Smooth muscle cell (in vitro differentiated cells): ENCODE results near the gene NUDT5. TPM values are rescaled to one million over a fixed set of nuclear protein-coding genes. Genes with fewer than 3 reads are reported as not detected.

Source experiments
- DNase-seq: peaks from one replicate; lab custom pipeline; 2025; ENCODE audit not compliant: unreplicated experiment; lab: John Stamatoyannopoulos, UW
- H2AFZ ChIP-seq: fragments of 200-600 bp; sonication (generic); 2 replicates; pipeline ENCODE4 v1.6.0; 2016; ENCODE audit warnings: antibody characterized with exemption, low read depth, mild to moderate bottlenecking
- H3F3A ChIP-seq: fragments of 200-600 bp; sonication (generic); 2 replicates; pipeline ENCODE4 v1.6.0; 2017; ENCODE audit warnings: antibody characterized with exemption, low read depth
- H3K27ac ChIP-seq: fragments of 200-600 bp; sonication (generic); 2 replicates; pipeline ENCODE4 v1.5.1; 2016; ENCODE audit warnings: low read depth, mild to moderate bottlenecking
- H3K27me3 ChIP-seq: fragments of 200-600 bp; sonication (generic); 2 replicates; pipeline ENCODE4 v1.6.1; 2016; ENCODE audit warnings: low read depth, mild to moderate bottlenecking
- H3K36me3 ChIP-seq: fragments of 200-600 bp; sonication (generic); 2 replicates; pipeline ENCODE4 v1.5.1; 2016; ENCODE audit warnings: low read depth
- H3K4me1 ChIP-seq: fragments of 200-600 bp; sonication (generic); 2 replicates; pipeline ENCODE4 v1.5.1; 2016; ENCODE audit warnings: low read depth
- H3K4me2 ChIP-seq: fragments of 200-600 bp; sonication (generic); 2 replicates; pipeline ENCODE4 v1.6.0; 2016; ENCODE audit warnings: mild to moderate bottlenecking
- H3K4me3 ChIP-seq: fragments of 200-600 bp; sonication (generic); 2 replicates; pipeline ENCODE4 v1.5.1; 2016; ENCODE audit warnings: mild to moderate bottlenecking
- H3K79me2 ChIP-seq: fragments of 200-600 bp; sonication (generic); 2 replicates; pipeline ENCODE4 v1.6.0; 2016; ENCODE audit warnings: low read depth, mild to moderate bottlenecking
- H3K9ac ChIP-seq: fragments of 200-600 bp; sonication (generic); 2 replicates; pipeline ENCODE4 v1.6.0; 2016; ENCODE audit warnings: low read depth
- H3K9me3 ChIP-seq: fragments of 200-600 bp; sonication (generic); replicated peaks from 2 replicates; pipeline ENCODE4 v1.5.1; 2016; ENCODE audit warnings: low read depth
- H4K20me1 ChIP-seq: fragments of 200-600 bp; sonication (generic); 2 replicates; pipeline ENCODE4 v1.6.0; 2016; ENCODE audit warnings: low read depth
- WGBS: methylation state at CpG from one replicate; pipeline ENCODE4 v1.1.7; 2016; ENCODE audit warnings: low lambda C conversion rate; 5-methylcytosine and 5-hydroxymethylcytosine counted together
- polyA plus RNA-seq: library from polyadenylated mRNA; unstranded; fragments of >200 nt; fragmentation: Nextera tagmentation; extraction: Ambion mirVana; gene quantifications from 2 replicates; pipeline ENCODE4 v1.2.1, GENCODE V29; 2016
- total RNA-seq: library from RNA; depleted of rRNA; stranded (reverse); fragments of >200 nt; gene quantifications from 2 replicates; pipeline ENCODE4 v1.2.3, GENCODE V29; 2014
- TF ChIP-seq, protein P1 (sequence below): fragments of 200-600 bp; sonication (generic); IDR thresholded peaks from 2 replicates; pipeline ENCODE4 v1.5.1; 2017; ENCODE audit warnings: borderline replicate concordance, mild to moderate bottlenecking, antibody characterized with exemption; ENCODE audit not compliant: insufficient read depth, poor library complexity, severe bottlenecking

NUDT5 gene
- total and polyA plus RNA-seq, 2 experiments from 2014 or later, result 64.8 to 89.6 TPM

DNA sequence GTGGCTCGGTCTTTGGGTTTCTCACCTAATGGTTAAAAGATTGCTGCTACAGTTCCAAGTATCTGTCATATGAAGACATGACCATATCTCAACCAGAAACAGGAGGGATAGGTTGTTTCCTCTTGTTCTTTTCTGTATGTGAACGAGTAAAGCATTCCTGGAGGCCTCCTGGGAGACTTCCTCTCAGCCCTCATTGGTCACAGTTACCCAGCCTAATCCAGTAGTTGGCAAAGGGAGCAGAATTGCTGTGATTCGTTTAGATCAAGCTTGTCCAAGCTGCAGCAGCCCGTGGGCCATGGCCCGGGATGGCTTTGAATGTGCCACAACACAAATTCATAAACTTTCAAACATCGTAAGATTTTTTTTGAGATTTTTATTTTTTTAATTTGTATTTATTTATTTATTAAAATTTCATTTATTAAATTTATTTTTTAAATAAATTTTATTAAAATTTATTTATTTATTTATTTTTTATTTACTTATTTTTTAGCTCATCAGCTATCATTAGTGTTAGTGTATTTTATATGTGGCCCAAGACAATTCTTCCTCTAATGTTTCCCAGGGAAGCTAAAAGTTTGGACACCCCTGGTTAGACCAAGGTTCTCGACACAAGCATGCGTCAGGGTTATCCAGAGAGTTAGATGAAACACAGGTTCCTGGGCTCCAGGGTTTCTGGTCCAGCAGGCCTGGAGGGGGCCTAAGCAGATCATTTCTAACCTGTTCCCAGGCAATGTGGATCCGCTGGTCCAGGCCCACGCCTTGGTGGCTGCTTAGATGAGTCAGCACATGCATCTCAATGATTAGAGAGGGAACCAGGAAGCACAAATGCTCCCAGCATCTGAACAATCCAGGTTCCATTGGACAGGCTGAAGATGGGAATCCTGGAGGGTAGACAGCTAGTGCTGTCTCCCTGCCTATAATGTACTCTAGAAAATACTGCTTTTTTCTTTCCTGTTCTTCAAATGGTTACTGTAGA lies 25.9 kb upstream of the NUDT5 start:
- 92% methylated on average over 10 of the region's 10 CpGs for WGBS
- Histone ChIP-seq H3K4me2 (no peak overlapping the region), H3F3A (no peaks in the 10 kb centered on the region), H2AFZ (no peak overlapping the region), H3K27ac (peak overlapping the region; percentile 91), H3K9ac (no peak overlapping the region), H3K4me1 (no peaks in the 10 kb centered on the region), H3K79me2 (peaks cover 5% of the 10 kb centered on the region), H3K4me3 (no peak overlapping the region), H3K27me3 (no peaks in the 10 kb centered on the region), H3K36me3 (peaks cover 9% of the 10 kb centered on the region), H4K20me1 (no peaks in the 10 kb centered on the region), H3K9me3 (no peaks in the 10 kb centered on the region)
- TF ChIP-seq, protein P1, sequence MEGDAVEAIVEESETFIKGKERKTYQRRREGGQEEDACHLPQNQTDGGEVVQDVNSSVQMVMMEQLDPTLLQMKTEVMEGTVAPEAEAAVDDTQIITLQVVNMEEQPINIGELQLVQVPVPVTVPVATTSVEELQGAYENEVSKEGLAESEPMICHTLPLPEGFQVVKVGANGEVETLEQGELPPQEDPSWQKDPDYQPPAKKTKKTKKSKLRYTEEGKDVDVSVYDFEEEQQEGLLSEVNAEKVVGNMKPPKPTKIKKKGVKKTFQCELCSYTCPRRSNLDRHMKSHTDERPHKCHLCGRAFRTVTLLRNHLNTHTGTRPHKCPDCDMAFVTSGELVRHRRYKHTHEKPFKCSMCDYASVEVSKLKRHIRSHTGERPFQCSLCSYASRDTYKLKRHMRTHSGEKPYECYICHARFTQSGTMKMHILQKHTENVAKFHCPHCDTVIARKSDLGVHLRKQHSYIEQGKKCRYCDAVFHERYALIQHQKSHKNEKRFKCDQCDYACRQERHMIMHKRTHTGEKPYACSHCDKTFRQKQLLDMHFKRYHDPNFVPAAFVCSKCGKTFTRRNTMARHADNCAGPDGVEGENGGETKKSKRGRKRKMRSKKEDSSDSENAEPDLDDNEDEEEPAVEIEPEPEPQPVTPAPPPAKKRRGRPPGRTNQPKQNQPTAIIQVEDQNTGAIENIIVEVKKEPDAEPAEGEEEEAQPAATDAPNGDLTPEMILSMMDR, result no peak
- no peak for DNase-seq

DNA sequence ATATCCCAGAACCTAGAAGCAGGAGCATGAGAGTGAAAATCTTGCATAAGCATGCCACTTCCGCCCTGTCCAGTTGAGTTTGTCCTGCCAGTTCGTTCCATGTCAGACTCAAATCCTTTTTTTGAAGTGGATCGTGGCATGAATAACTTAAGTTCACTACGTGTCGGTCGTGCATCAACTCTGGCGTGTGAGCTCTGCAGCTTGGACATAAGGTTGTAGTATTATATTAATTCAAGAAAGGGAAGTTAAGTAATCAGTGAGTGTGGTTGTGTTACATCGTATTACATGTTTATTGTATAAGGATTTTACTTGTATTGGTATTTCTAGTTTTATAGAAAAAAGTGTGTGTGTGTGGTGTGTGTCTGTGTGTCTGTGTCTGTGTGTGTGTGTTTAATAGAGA lies 23.3 kb upstream of the NUDT5 start:
- Histone ChIP-seq H3K79me2 (peaks cover 5% of the 10 kb centered on the region), H2AFZ (no peak overlapping the region), H3K36me3 (peaks cover 9% of the 10 kb centered on the region), H3K4me3 (no peak overlapping the region), H3K27me3 (no peaks in the 10 kb centered on the region), H3K27ac (peak overlapping the region; percentile 91), H3K9me3 (no peaks in the 10 kb centered on the region), H3K4me1 (no peaks in the 10 kb centered on the region), H3F3A (no peaks in the 10 kb centered on the region), H4K20me1 (peaks cover 6% of the 10 kb centered on the region), H3K4me2 (no peak overlapping the region), H3K9ac (no peak overlapping the region)
- no peak for DNase-seq
- TF ChIP-seq, protein P1, result no peak
- WGBS, result 97% methylated on average over 8 of the region's 8 CpGs

DNA sequence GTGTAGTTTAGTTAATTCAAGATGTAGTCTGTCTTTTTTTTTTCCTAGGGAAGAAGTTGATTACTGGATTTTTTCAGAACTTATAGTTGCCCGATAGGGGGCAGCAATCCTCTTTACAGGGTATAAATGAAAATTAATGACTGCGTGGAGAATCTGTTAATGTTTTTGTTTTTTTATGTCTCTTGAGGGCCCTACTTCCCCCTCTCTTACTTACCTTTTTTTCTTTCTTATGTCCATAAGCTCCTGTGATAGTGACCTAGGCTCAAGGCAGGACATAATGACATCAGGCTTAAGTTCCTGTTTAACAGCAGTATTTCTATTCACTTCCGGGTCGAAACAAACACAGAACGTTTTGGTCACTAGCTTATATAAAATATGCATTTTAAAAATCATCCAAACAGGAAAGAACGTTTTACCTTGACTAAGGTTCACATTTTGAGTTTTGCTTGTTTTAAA lies 19.1 kb upstream of the NUDT5 start:
- Histone ChIP-seq H3F3A (peaks cover 3% of the 10 kb centered on the region), H3K9ac (no peak overlapping the region), H3K79me2 (no peaks in the 10 kb centered on the region), H2AFZ (no peak overlapping the region), H3K4me2 (no peak overlapping the region), H3K27ac (no peak overlapping the region), H3K4me3 (no peak overlapping the region), H3K36me3 (peaks cover 19% of the 10 kb centered on the region), H4K20me1 (peaks cover 6% of the 10 kb centered on the region), H3K9me3 (no peaks in the 10 kb centered on the region), H3K27me3 (no peaks in the 10 kb centered on the region), H3K4me1 (no peaks in the 10 kb centered on the region)
- no peak for DNase-seq
- WGBS, result 67% methylated on average over 6 of the region's 6 CpGs
- TF ChIP-seq, protein P1, result peak; percentile 67
